WI38 (cell line): ENCODE results near the gene SMIM7.
"Not testable (repeated sequence)": the region's sequence is repeated elsewhere in the genome, so short reads cannot be mapped to it uniquely, and the experiment has no call there.

Experiments
- H3K4me3 ChIP-seq: 2 replicates; pipeline ENCODE4 v1.5.1; 2011; ENCODE audit warnings: low read depth, mild to moderate bottlenecking, control low read depth, low read length
- CTCF ChIP-seq: IDR thresholded peaks from 2 replicates; pipeline ENCODE4 v1.5.1; 2012; ENCODE audit warnings: low read depth, mild to moderate bottlenecking, control low read depth, low read length

Gene SMIM7

DNA sequence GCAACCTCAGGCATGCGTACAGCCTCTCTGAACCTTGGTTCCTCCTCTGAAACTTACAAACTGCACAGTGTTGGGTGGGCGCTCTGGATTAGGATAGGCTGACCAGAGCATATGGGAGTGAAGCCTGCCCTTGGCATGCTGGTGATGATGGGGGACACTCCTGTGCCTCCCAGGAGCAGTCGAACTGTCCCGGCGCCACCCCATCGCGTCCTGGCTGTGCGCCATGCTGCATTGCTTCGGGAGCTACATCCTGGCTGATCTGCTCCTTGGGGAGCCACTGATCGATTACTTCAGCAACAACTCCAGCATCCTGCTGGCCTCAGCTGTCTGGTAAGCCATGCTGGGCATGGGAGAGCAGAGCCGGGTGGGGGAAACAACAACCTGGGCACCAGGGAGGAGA, 19.9 kb upstream of the SMIM7 start:
- H3K4me3 ChIP-seq = no peak overlapping the region
- no peak for TF ChIP-seq CTCF

GRCh38 chr19:16678498-16678897, 18.6 kb upstream of the SMIM7 start:
- TF ChIP-seq CTCF = no peak
- H3K4me3 ChIP-seq = no peak overlapping the region

GRCh38 chr19:16677055-16677454, 17.1 kb upstream of the SMIM7 start:
- H3K4me3 ChIP-seq = no peak overlapping the region
- TF ChIP-seq CTCF = no peak

DNA sequence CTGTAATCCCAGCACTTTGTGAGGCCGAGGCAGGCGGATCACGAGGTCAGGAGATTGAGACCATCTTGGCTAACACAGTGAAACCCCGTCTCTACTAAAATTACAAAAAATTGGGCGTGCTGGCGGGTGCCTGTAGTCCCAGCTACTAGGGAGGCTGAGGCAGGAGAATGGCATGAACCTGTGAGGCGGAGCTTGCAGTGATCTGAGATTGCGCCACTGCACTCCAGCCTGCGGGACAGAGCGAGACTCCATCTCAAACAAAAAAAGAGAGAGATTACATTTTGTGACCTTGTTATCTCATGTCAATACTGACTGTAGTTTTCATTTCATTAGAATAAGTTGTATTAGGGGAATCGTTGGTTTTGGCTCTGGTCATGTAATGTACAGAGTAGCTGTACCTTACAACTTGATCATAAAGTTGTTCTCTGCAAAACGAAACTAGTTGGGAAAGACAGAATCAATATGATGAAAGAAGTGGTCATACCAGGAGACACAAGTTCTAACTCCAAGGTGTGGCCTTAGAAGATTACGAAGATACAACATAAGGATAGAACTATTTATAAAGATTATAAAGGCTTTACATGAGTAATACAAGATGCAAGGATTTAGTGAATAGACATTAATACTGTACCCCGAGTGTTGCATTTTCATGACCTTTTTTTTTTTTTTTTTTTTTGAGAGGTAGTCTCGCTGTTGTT, 16.3 kb upstream of the SMIM7 start:
- no peak overlapping the region for H3K4me3 ChIP-seq
- TF ChIP-seq CTCF = no peak

GRCh38 chr19:16673839-16674238, 13.9 kb upstream of the SMIM7 start:
- H3K4me3 ChIP-seq = not testable (repeated sequence)

DNA sequence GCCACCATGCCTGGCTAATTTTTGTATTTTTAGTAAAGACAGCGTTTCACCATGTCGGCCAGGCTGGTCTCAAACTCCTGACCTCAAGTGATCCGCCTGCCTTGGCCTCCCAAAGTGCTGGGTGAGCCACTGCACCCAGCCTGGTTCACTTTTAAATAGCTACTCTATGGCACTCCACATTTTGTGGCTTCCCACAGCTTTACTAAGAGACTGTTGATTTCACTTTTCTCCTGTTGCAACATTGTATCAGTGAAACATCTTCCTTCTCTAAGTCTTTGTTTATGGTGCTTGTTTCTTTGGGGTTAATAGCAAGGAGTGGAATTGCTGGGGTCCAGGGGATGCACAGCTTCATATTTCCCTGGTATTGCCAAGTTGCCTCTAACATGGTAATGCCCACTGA, 13.3 kb upstream of the SMIM7 start:
- no peak for TF ChIP-seq CTCF
- H3K4me3 ChIP-seq = no peak overlapping the region

DNA sequence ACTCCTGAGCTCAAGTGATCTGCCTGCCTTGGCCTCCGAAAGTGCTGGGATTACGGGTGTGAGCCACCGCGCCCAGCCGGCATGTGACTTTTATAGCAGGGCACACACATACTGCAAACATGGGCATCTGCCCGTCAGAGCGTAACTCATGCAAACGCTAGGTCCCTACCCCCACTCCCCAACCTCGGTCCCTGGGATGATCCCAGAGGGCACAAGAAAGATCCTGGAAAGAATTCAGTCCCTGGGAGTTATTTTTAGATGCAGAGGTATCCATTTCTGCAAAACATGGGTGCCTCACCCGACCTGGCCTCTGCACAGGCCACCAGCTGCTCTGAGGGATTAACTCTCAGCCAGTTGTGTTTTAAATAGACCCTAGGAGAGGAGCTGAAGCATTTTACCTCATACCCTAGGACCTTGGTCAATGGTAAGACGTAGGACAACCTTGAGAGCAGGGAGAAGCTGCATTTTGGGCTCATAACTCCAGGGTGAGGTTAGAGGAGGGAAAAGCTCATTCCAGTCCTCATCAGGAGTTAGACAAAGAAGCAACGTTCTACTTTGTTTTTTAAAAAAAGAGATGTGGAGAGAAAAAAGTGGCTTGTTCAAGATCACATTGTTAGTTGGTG, 11.8 kb upstream of the SMIM7 start:
- no peak for TF ChIP-seq CTCF
- no peak overlapping the region for H3K4me3 ChIP-seq

DNA sequence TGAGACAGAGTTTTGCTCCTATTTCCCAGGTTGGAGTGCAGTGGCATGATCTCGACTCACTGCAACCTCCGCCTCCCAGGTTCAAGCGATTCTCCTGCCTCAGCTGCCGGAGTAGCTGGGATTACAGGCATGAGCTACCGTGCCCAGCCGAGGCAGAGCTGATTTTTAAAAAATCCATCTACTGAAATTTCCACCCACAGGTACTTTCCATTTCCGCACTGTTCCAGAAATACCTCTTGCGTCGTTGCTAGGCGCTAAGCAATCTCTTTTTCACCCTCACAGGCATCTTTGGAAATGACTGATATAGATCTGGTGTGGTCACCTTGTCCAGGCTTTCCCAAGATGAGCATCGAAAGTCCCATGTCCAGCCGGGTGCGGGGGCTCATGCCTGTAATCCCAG, 10.3 kb upstream of the SMIM7 start:
- no peak for TF ChIP-seq CTCF
- H3K4me3 ChIP-seq = no peak overlapping the region

- not testable (repeated sequence) for H3K4me3 ChIP-seq
Measured at GRCh38 chr19:16668702-16669101, 8.8 kb upstream of the SMIM7 start.
